ENCODE data around the gene ISG20.

ISG20 gene

DNA sequence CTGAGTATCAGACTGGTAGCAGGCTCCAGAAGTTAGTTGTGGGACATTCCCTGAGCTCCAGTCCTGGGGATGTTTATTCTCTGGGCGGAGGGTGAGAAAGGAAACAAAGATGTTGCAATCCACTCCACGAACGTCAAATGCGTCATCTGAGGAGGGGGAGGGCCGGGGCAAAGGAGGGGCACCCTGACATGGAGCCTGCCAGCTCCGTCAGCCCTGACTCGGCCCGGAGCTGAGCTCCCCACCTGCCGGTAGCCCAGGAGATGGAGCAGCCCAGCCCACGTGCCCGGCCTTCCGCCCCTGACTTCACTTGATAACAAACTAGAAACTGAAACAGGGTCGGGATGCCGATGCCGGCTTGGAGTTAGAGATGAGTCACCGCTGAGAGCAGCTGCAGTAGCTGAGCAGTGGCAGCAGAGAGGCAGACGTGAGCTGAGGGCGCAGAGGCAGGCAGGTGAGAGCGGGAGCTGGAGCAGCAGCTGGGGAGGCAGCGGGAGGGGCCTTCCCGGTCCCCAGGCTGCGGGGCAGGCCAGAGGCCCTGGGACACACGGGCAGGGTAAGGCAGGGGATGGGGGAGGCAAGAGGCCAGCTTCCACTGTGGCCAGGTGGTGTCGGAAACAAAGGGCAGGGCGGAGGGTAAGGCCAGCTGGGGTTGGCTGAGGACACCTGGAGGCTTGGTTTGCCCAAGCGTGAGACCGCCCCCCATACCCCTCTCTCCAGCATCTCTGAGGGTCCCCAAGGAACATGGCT, at the start of gene ISG20:
TSS of gene ISG20 (plus strand) at position 391 of the 747 bp plus-strand sequence. CDS start at position 742, 351 bp downstream.
- DNase-seq (ENCODE audit: low read depth), result peak; percentile 73

DNA sequence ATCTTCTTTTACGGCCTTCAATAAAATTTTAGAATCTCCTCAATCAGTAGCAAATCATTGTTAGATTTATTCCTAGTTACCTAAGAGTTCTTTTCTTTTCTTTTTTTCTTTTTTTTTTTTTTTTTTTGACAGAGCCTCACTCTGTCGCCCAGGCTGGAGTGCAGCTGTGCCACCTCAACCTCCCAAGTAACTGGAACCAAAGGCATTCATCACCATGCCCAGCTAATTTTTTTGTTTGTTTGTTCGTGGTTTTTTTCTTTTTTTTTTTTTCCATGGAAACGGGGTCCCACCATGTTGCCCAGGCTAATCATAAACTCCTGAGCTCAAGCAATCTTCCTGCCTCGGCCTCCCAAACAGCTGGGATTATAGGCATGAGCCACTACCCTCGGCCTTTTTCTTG, 48.1 kb upstream of the ISG20 start:
- no peak for DNase-seq (ENCODE audit: low read depth)

DNA sequence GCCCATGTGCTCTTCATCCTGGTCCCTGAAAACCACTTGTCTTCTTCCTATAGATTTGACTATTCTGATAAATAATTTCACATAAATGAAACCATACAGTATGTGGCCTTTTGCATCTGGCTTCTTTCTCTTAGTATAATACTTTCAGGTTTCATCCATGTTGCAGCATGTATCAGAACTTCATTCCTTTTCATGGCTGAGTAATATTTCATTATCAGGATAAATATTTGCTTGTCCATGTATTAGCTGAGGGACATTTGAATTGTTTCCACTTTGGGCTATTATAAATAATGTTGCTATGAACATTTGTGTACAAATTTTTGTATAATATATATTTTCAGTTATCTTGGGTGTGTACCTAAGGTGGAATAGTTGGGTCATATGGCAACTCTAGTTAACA, 47.4 kb upstream of the ISG20 start:
- DNase-seq (ENCODE audit: low read depth), result no peak

DNA sequence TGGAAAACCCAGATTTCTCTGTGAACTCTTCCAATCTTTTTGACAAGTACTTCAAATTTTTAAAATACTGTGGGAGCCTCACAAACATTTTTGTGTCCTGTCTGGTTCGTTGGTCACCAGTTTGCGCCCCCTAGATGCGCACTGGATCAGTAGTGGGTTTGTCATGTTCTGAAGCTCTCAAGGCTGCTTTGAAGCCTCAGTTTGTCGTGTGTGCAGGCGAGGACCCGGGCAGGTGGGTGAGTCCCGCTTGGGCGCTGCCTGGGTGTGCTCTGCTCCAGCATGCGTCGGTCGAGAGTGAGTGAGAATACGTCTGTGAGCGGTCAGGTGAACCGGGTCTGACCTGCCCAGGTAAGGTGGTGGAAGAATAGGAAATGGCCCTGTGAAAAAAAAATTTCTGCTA, 34.9 kb upstream of the ISG20 start:
- no peak for DNase-seq (ENCODE audit: low read depth)

DNA sequence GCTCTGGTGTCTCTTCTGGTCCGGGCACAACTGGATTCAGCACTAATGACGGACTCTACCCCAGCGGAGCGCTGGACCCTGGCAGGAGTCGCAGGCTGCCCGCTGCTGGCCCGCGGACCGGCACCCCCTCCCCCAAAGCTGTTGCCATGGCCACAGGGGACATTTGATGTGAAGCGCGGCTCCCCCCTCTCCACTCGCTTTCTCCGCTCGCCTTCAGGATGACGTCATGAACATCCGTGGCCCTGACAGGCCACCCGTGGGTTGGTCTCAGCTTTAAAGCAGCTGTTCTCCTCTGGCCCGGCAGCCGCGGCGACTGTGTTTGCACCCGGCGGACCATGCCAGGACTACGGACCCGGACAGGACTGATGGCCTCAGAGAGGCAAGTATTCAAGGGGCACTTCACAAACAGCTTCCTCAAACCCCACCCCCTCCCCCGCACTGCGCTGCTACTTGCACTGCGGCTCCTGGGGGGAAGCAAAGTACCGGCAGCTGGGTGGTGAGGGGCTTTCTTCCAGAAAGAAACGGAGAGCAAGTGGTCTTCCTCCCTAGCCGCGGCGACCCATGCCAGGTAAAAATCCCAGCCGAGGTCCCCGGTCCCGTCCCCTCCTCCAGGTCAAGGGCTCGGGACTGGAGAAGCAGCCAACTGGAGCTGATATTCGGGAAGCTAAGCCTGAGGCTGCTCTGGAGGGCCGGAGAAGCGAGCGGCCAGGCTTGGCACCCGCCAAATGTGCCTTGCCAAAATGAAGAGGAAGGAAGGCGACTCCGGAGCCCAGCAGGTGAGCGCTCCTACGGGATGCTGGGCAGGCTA, 34.2 kb upstream of the ISG20 start:
- no peak for DNase-seq (ENCODE audit: low read depth)

DNA sequence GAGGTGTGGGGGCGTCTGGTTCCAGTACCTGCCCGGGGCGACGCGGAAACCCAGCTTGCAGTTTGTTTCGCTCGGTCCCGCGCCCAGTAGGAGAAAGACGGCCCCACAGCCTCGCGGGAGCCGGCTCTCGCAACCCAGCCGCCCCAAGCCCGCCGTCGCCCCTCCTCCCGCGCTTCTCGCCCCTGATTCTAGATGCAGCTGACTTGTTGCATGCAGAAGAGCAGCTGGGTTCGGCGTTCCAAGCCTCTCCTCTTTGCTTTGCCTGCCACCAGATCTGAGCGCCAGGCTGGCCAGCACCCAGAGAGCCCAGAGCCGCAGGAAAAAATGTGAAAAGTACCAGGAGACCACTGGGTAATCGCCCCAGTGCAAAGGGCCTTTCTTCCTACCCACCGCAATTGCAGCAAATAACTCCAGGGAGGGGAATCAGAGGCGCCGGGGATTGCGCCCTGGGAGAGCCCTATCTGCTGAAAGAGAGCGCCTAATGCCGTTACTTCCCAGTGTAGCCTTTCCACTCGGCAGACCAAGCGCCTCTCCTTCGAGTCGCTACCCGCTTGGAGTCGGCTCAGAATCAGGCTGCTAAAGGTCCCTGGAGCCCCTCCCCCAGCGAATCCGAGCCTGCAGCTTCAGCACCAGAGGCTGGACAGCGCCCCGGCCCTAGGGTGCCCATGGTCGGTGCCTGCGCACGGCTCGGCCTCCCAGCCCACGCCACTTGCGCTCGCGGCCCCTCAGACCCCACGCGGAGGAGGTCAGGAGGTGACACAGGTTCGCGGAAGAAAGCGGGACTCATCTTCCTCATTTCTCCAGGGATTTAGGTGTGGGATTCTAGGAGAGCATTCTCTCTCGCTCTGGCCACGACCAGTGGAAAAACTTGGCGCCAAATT, 33.4 kb upstream of the ISG20 start:
- DNase-seq (ENCODE audit: low read depth), result no peak

DNA sequence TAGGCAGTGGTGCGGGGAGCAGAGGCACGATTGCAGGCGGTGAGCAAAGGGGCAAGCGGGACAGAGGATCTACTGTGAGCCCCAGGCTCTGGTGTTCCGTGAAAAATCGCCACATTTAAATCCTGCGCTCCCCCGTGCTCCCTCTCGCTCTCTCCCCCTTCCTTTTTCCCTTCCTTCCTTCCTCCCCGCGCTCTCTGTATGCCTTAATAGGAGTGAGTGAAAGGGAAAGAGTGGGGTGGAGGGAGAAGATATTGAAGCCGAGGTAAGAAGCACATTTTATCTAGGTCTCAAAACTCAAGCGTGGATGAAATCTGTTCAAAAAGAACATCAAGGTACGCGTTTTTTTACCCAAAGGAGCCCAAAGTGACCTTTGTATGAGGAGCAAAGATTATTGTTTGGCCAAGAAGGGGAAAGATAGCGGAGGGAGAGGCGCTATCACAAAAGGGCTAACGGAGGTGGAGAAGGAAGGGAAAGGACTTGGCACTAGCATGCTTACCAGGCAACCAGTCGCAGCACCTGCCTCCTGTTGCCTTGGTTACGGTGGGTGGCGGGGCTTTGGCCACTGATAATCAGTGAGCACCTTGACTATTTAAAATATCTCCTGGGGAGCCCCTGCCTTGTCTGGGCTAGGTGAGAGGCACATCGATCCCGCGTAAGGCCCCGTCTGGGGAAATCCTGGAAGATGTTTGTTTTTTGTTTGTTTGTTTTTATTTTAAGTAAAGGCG, 32.6 kb upstream of the ISG20 start:
- DNase-seq (ENCODE audit: low read depth), result no peak

DNA sequence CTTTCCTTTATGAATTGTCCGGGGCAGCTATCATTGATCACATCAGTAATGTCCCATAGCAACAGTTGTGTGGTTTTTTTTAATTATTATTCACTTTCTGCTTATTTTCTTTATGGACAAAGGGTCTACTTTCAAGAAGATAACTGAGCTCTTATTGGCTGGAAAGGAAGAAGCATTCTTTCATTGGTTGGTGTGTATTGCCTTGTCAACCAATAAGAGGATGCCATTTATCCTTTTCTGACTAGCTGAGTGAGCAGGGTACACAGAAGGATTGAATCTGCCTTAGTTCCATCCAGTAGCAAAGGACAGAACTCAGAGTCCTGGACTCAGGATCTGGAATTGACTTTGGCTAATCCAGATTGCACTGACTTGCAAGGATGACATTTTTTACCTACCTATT, 30.9 kb upstream of the ISG20 start:
- DNase-seq (ENCODE audit: low read depth), result no peak

DNA sequence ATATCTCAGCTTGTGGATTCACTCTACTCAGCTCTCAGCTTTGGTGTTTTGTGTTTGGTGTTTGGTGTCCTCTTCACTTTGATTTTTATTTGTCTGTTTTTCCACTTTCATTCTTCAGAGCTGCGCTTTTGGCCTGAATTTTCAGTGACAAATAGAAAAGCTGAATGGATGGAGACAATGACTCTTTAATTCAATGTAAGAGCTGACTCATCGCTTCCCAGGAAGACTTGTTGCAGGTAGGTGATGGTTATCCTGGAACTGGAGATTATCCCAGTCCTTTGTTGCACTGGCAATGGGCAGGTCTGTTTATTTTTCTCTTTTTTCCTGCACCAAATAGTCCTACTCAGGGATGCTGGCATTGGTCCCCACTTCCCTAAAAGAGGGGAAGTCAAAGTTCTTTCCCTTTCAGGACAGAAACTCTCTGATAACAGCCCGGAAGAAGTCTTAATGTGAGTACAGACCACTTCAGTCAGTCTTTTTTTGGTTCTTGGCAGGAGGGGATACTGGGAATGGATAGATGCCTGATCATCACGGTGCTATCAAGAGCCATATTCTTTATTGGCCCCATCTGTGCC, 30.1 kb upstream of the ISG20 start:
- DNase-seq (ENCODE audit: low read depth), result no peak

DNA sequence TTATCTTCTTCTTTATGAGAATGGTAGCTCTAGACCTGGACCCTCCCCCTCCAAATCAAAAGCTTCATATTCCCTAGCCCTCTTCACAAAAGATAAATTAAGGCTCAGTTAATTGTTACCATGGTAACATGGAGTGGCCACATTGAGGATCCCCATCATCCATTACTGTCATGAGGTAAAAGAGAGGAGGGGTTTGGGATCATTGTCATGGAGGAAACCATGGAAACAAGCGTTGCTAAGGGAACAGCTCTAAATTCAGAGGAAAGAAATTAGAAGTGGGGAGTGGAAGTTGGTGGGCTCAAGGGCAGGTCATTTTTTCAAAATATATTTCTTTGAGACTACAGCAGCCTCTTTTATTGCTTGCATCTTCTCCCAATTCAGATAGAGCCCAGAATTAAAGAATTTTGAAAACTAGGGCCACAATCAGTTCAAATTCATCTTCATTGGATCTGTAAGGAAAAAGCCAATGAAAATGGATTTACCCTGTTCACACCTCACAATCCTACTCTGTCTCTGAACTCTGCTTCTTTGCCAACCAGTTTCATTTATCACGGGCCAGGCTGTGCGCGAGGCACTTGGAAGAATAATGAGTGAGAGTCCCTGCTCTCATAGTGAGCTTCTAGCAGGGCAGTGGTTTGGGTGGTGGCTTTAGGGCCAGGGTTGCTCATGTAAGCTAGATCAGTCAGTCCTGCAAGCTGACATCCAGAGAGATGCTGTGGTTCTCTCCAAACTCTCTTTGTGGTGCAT, 29.3 kb upstream of the ISG20 start:
- no peak for DNase-seq (ENCODE audit: low read depth)

DNA sequence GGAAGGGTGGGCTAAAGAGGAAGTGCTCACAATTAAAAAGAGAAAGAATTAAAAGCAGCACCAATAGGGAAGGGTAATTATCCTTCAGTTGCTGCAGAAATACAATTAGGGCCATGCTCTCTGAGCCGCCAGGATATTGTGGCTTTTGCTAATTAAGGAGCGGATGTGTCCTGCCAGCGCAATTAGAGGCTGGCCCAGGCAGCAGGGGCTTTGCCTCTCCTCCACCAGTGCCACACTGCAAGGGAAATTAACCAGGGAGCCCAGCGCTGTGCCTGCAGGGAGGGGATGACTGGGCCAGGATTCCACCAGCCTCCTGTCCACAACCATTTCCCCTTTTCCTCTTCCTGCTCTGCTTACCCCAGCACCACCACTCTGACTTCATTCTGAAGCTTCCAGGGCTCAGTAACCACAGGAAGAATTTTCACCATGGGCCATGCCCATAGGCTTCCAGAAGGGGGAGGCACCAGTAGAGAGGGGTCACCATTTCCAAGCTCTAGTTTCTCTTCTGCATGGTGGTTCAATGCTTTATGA, 28.1 kb upstream of the ISG20 start:
- DNase-seq (ENCODE audit: low read depth), result no peak

DNA sequence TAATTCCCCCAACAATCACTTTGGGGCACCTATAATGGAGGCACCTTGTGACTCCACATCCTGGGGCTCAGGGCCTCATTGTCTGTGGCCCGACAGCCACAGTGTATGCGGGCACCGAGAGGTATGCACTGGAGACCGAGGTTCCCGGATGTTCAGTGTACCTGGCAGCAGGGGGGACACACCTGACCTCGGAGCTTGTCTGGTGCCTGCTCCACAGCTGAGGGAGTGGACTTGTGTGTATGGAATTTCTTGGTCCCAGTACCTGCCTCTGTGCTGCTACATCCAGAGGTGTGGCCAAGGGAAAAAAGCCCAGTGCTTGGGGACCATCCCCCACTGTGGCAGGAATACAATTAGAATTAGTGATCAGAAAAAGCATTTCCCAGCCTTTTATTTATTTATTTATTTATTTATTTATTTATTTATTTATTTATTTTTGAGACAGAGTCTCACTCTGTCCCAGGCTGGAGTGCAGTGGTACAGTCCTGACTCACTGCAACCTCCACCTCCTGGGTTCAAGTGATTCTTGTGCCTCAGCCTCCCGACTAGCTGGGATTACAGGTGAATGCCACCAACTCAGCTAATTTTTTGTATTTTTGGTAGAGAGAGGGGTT, 26.5 kb upstream of the ISG20 start:
- no peak for DNase-seq (ENCODE audit: low read depth)

DNA sequence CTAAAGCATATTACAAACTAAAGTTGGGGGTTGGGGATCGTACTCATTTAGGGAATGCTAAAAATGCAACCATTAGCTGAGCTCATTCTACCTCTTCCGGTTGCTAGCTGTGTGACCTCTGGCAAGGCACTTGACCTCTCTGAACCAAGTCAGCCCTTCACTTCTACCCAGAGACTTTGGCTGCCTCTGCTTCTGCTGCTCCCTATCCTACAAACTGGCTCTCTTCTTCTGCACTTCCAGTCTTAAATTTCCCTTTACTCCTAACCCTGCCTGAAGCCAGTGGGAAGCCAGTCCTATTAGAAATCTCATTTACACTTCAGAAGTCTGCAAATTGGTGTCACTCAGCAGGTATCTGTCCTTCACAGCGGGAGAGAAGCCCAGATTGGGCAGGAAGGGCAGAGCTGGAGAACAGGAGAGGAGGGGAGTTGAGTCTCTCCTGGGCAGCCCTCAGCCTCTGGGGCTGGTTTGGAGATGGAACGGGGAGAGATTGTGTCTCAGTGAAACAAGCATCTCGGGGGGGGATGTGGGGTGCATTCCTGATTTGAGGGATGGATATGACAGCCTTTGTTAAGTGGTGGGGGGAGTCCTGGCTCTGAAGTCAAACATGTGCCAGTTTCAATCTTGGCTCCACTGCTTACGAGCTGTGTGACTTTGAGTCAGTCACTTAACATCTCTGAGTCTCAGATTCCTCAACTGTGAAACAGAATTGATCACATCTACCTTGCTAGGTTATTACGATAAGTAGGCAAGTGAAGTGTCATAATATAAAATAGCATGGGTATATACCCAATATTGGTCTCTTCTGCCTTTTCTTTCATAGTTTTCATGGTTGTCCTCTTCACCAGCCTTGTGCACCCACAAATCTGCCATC, 25.5 kb upstream of the ISG20 start:
- DNase-seq (ENCODE audit: low read depth), result no peak

DNA sequence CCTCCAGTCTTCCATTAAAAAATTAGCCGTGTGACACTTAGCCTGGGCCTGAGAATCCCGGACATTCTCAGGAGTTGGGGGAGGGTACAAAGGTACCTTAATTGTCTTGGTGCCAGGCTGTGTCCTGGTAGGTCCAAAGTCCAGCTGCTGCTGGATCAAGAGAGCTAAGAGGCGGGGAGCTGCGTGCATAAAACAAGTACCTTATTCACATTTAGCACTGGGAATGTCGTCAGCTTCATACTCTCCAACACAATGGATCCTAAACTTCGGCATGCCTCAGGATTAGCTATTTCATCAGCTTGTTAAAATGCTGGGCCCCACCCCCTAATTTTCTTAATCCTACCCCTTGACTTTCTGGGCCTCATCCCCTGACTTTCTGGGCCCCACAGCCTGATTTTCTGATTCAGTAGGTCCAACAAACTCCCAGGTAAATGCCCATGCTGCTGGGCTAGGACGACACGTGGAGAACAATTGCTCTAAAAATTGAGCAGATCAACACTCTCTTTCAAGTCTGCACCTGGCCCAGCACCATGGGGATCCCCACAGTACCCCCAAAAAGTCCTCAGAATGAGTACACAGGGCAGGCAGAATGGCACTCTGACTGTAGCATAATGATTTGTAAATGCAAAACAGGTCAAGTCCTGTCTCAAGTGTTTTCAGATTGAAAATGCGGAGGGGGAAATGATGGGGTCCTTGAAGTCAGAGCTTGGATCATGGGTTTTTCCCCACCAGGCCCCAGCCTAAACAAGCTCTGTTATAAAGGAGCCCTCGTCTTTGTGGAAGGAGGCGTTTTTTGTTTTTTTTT, 23.3 kb upstream of the ISG20 start:
- no peak for DNase-seq (ENCODE audit: low read depth)

DNA sequence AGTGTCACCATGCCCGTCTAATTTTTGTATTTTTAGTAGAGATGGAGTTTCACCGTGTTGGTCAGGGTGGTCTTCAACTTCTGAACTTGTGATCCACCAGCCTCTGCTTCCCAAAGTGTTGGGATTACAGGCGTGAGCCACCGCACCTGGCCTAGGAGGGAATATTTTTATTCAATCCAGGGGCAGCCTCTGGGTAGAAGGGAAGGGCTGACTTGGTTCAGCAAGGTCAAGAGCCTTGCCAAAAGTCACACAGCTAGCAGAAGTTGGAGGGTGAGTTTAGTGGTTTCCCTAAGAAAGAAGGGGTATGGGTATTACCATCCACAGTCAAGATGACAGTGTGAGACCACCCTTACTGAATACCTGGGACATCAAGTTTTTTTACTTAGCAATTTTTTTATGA, 22.6 kb upstream of the ISG20 start:
- no peak for DNase-seq (ENCODE audit: low read depth)

DNA sequence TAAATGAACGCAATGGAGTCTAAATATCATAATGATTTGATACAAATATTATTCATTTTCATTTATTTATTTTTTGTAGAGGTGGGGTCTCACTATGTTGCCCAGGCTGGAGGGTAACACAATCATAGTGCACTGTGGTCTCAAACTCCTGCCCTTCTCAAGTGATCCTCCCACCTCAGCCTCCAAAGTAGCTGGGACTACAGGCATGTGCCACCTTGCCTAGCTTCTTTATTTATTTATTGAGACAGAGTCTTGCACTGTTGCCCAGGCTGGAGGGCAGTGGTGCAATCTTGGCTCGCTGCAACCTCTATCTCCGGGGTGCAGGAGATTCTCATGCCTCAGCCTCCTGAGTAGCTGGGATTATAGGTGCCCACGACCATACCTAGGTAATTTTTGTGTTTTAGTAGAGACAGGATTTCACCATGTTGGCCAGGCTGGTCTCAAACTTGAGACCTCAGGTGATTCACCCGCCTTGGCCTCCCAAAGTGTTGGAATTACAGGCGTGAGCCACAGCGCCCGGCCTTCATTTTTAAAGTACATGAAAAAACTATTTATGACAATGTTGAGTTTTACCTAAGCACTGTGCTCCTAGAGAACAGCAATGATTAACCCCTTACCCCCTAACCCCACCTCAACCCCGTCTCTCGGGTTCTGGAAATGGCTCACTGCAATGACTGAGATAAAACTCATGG, 21.6 kb upstream of the ISG20 start:
- DNase-seq (ENCODE audit: low read depth), result no peak

DNA sequence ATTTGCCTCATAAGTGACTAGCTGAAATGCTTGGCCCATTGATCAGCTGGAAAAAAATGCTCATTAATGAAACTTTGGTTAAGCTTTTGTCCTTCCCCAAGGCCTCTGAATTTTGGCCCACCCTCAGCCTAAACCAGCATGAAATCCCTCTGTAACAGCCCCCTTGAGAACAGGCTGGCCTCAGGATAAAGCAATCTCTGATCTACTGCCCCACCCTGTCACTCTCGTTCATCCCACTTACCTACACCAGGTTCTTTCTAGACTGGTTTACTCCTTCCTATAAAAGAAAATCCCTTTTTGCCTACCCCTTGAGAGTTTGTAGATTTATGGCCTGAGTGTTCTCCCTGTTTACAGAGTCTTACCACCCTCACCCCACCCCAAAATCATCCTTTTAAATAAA, 21.0 kb upstream of the ISG20 start:
- DNase-seq (ENCODE audit: low read depth), result no peak

DNA sequence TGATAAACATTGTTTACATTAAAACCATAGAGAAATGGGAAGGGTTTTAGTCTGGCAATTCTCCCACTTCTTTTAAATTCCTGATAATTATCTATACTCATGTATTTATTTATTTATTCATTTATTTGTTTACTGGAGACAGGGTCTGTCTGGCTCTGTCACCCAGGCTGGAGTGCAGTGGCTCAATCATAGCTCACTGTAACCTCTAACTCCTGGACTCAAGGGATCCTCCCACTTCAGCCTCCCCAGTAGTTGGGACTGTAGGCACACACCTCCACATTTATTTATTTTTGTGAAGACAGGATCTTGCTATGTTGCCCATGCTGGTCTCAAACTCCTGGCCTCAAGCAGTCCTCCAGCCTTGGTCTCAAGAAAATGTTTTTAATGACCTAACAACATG, 20.1 kb upstream of the ISG20 start:
- no peak for DNase-seq (ENCODE audit: low read depth)

All from CMK (cell line).